Measurements from ENCODE around the gene PROB1.

GRCh38 chr5:139386050-139386438 lies 8.9 kb downstream of the PROB1 start:
- TF ChIP-seq, protein P1, sequence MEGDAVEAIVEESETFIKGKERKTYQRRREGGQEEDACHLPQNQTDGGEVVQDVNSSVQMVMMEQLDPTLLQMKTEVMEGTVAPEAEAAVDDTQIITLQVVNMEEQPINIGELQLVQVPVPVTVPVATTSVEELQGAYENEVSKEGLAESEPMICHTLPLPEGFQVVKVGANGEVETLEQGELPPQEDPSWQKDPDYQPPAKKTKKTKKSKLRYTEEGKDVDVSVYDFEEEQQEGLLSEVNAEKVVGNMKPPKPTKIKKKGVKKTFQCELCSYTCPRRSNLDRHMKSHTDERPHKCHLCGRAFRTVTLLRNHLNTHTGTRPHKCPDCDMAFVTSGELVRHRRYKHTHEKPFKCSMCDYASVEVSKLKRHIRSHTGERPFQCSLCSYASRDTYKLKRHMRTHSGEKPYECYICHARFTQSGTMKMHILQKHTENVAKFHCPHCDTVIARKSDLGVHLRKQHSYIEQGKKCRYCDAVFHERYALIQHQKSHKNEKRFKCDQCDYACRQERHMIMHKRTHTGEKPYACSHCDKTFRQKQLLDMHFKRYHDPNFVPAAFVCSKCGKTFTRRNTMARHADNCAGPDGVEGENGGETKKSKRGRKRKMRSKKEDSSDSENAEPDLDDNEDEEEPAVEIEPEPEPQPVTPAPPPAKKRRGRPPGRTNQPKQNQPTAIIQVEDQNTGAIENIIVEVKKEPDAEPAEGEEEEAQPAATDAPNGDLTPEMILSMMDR (optimal IDR thresholded peaks at IDR 0.05 in 1 of 3, IDR thresholded peaks at IDR 0.05 in 1 of 3, conservative IDR thresholded peaks at IDR 0.05 in 1 of 3; ENCODE audit: extremely low read depth in 1 of 3, insufficient read depth in 2 of 3, low read length in 3 of 3): no peak
- TF ChIP-seq EZH2 (IDR thresholded peaks at IDR 0.05; ENCODE audit: low read length): no peak
